ENCODE results near the gene LAMP1. TPM values are rescaled to one million over a fixed set of nuclear protein-coding genes. Genes with fewer than 3 reads are reported as not detected.

LAMP1 gene
- total and polyA plus RNA-seq, 2 donors (not counting 1 experiment from before 2014, with no cell fraction given) = 219 to 230 TPM

DNA sequence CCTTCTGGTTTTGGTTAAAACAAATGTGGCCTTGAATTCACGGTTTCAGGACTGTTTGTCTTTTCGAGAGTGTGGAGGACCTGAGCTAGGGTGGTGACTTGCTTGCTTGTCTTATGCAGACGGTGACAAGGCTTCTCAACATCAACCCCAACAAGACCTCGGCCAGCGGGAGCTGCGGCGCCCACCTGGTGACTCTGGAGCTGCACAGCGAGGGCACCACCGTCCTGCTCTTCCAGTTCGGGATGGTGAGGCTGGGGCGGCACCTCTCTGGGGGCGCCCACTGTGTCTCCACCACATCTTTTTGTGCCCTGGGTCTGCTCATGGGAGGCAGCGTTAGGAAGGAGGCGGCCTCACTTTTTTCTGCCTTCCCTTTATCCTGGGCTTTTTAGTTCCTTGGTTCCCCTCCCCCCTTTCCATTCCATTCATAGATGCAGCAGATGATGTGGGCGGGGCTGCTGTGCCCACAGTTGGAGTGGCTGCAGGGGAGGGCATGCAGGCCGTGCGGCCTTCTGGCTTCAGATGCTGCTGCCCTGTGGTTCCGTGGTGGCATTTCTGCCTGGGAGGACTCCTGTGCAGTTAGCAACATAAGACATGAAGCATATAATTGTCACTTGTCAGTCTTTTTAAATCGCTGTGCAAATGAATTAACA lies 23.3 kb downstream of the LAMP1 start:
- no peak for DNase-seq (ENCODE audit: low read depth in 2 of 2)
- TF ChIP-seq CTCF (conservative IDR thresholded peaks at IDR 0.05 in 1 of 2, IDR thresholded peaks at IDR 0.05 in 1 of 2; ENCODE audit: low read depth in 1 of 2, low read length in 2 of 2) (no peak), EZH2 (IDR thresholded peaks at IDR 0.05; ENCODE audit: low read length, missing control alignments) (no peak)
- Histone ChIP-seq H3K36me3 (ENCODE audit: control insufficient read depth, insufficient read depth, low read length) (peaks cover 19% of the 10 kb centered on the region), H2AFZ (ENCODE audit: low read length) (no peak overlapping the region), H3K27me3 (ENCODE audit: control insufficient read depth, insufficient read depth, low read length) (no peaks in the 10 kb centered on the region), H3K9ac (ENCODE audit: insufficient read depth, low read length) (no peak overlapping the region), H3K27ac (ENCODE audit: insufficient read depth, low read length) (no peak overlapping the region), H4K20me1 (ENCODE audit: control insufficient read depth, extremely low read depth, insufficient read depth, low read length) (no peaks in the 10 kb centered on the region), H3K79me2 (ENCODE audit: control insufficient read depth, insufficient read depth, low read length) (no peaks in the 10 kb centered on the region), H3K9me3 (ENCODE audit: control insufficient read depth, insufficient read depth, low read depth, low read length) (no peaks in the 10 kb centered on the region), H3K4me2 (ENCODE audit: extremely low read depth, insufficient read depth, low read length) (no peak overlapping the region), H3K4me3 (replicated peaks in 1 of 4; ENCODE audit: control extremely low read depth in 1 of 4, insufficient read depth in 1 of 4, low read depth in 3 of 4, low read length in 4 of 4) (no peak overlapping the region), H3K4me1 (ENCODE audit: control insufficient read depth, extremely low read depth, insufficient read depth, low read length) (no peaks in the 10 kb centered on the region)

DNA sequence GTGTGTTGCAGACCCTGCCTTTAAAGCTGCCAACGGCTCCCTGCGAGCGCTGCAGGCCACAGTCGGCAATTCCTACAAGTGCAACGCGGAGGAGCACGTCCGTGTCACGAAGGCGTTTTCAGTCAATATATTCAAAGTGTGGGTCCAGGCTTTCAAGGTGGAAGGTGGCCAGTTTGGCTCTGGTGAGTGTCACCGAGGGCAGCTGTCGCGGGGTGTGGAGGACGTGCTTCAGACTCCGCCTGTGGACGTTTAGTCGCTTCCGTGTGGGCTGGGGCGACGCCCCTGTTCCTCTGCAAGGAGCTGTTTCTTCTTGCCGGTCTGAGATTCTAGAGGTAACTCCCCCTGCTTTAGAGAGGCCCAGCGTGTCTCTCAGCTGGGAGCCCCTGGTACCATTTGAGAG lies 24.5 kb downstream of the LAMP1 start:
- no peak overlapping the region for H2AFZ ChIP-seq (ENCODE audit: low read length)
- no peak overlapping the region for H3K9ac ChIP-seq (ENCODE audit: insufficient read depth, low read length)
- H3K36me3 ChIP-seq (ENCODE audit: control insufficient read depth, insufficient read depth, low read length) = peaks cover 19% of the 10 kb centered on the region
- H3K4me2 ChIP-seq (ENCODE audit: extremely low read depth, insufficient read depth, low read length) = no peak overlapping the region
- no peak for DNase-seq (ENCODE audit: low read depth in 2 of 2)
- H3K27me3 ChIP-seq (ENCODE audit: control insufficient read depth, insufficient read depth, low read length) = no peaks in the 10 kb centered on the region
- H3K9me3 ChIP-seq (ENCODE audit: control insufficient read depth, insufficient read depth, low read depth, low read length) = no peaks in the 10 kb centered on the region
- H3K4me3 ChIP-seq (replicated peaks in 1 of 4; ENCODE audit: control extremely low read depth in 1 of 4, insufficient read depth in 1 of 4, low read depth in 3 of 4, low read length in 4 of 4) = no peak overlapping the region
- H3K79me2 ChIP-seq (ENCODE audit: control insufficient read depth, insufficient read depth, low read length) = no peaks in the 10 kb centered on the region
- H3K27ac ChIP-seq (ENCODE audit: insufficient read depth, low read length) = no peak overlapping the region
- no peaks in the 10 kb centered on the region for H4K20me1 ChIP-seq (ENCODE audit: control insufficient read depth, extremely low read depth, insufficient read depth, low read length)
- TF ChIP-seq CTCF (conservative IDR thresholded peaks at IDR 0.05 in 1 of 2, IDR thresholded peaks at IDR 0.05 in 1 of 2; ENCODE audit: low read depth in 1 of 2, low read length in 2 of 2) (no peak), EZH2 (IDR thresholded peaks at IDR 0.05; ENCODE audit: low read length, missing control alignments) (no peak)
- no peaks in the 10 kb centered on the region for H3K4me1 ChIP-seq (ENCODE audit: control insufficient read depth, extremely low read depth, insufficient read depth, low read length)

- Histone ChIP-seq H3K79me2 (ENCODE audit: control insufficient read depth, insufficient read depth, low read length) (no peaks in the 10 kb centered on the region), H3K27me3 (ENCODE audit: control insufficient read depth, insufficient read depth, low read length) (no peaks in the 10 kb centered on the region), H2AFZ (ENCODE audit: low read length) (no peak overlapping the region), H4K20me1 (ENCODE audit: control insufficient read depth, extremely low read depth, insufficient read depth, low read length) (no peaks in the 10 kb centered on the region), H3K36me3 (ENCODE audit: control insufficient read depth, insufficient read depth, low read length) (peaks cover 19% of the 10 kb centered on the region), H3K9ac (ENCODE audit: insufficient read depth, low read length) (no peak overlapping the region), H3K27ac (ENCODE audit: insufficient read depth, low read length) (no peak overlapping the region), H3K4me2 (ENCODE audit: extremely low read depth, insufficient read depth, low read length) (no peak overlapping the region), H3K4me1 (ENCODE audit: control insufficient read depth, extremely low read depth, insufficient read depth, low read length) (no peaks in the 10 kb centered on the region), H3K4me3 (replicated peaks in 1 of 4; ENCODE audit: control extremely low read depth in 1 of 4, insufficient read depth in 1 of 4, low read depth in 3 of 4, low read length in 4 of 4) (no peak overlapping the region), H3K9me3 (ENCODE audit: control insufficient read depth, insufficient read depth, low read depth, low read length) (no peaks in the 10 kb centered on the region)
- DNase-seq (ENCODE audit: low read depth in 2 of 2) = peak in 1 of 2 donors; percentile 23
- TF ChIP-seq CTCF (conservative IDR thresholded peaks at IDR 0.05 in 1 of 2, IDR thresholded peaks at IDR 0.05 in 1 of 2; ENCODE audit: low read depth in 1 of 2, low read length in 2 of 2) (no peak), EZH2 (IDR thresholded peaks at IDR 0.05; ENCODE audit: low read length, missing control alignments) (no peak)
Measured at GRCh38 chr13:113322043-113322461, 25.0 kb downstream of the LAMP1 start.

Data from fibroblast of lung (primary cell).